Stimulated activated naive CD8-positive, alpha-beta T cell treated with anti-CD3 and anti-CD28 coated beads, Interleukin-15, Interleukin-2, amounts not matched to agents 100 U/mL and 50 U/mL, for 24 hours (primary cell): ENCODE measurements around the gene SUFU.
A peak's percentile ranks its signal among the peaks of the same experiment; 100 is the strongest.
"Not testable (repeated sequence)": the region's sequence is repeated elsewhere in the genome, so short reads cannot be mapped to it uniquely, and the experiment has no call there.

Experiments
- ATAC-seq: fragments of 150-1000 bp; cut with Tn5 transposase; one replicate; pipeline ENCODE4 v1.10.0; 2021
- DNase-seq: peaks from one replicate; pipeline ENCODE4 v3.0.0; 2021

SUFU gene

DNA sequence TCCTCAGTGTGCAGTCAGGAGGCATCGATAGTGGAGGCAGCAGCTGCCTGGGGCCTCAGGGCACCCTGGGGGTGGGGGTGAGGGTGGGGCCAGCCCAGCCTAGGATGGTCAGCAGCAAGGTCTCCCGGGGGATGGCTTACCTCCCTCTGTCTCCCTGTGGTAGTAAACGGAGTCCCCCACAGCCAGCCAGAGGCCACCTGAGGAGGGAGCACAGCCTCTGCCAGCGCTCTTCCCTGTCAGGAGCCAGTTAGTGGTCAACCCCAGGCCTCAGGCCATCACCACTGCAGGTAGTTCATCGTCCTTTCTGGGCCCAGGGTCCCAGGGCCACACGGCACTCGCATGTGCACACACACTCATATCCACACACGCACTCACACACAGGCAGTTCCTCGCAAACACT is 23.4 kb upstream of the SUFU start:
- DNase-seq (no peak), ATAC-seq (no peak)

DNA sequence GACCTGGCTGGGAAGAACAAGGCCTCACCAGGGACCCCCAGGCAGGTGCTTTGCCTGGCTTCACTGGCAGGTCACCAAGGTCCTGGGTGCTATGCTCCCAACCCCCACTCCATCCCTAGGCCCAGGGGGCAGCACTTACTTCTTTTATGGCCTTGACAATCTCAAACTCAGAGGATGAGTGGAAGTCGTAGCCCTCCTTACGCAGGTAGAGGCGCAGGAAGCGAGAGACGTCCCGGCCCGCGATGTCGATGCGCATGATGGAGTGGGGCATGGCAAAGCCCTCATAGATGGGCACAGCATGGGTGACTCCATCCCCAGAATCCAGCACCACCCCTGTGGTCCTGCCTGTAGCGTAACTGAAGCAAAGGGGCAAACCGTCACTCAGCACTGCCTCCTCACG is 19.8 kb upstream of the SUFU start:
- no peak for ATAC-seq
- DNase-seq, result no peak

DNA sequence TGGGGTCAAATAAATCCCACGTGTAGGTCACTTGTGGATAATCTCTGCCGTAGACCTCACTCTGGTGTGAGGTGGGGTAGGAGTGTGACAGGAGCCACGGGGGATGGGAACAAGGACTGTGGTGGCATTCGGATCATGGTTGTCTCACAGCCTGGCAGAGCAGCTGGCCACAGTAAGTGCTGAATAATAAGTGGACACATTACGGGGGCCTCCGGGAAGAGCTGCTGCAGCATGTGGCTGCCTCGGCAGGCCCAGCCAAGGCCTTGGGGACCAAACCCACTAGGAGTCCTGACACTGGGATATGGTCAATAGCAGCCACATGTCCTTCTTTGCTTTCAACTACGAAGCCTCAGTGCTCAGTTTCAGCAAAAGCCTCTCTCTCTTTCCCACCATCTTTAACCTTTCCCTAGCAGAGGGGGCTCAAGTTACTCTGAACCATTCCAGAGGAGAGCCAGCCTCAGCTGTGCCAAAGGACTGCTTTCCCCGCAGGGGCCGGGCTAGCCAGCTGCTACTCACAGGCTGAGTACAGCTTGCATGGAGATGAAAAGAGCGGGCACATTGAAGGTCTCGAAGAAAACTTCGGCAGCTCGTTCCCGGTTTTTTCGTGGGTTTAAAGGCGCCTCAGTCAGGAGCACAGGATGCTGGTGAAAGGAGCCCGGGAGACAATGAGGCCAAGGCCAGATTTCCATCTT is 18.5 kb upstream of the SUFU start:
- DNase-seq (no peak), ATAC-seq (no peak)

DNA sequence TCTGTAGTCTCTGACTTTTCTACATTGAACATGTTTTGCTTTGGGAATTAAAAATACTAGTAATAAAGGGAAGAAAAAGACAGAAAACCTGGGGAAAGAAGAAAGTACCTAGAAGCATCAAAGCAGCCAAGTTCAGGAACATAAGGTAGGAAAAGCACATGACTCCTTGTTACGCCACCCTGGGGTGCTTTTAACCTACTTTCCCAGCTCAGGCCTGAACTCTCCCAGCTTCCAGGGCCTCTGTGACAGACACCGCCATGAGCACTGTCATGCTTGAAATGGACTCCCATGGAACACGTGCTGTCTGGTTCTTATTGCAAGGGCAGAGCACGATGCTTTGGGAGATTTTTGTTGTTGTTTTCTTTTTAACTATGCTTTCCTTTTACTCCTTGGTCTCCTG is 12.6 kb upstream of the SUFU start:
- ATAC-seq, result no peak
- DNase-seq, result no peak

DNA sequence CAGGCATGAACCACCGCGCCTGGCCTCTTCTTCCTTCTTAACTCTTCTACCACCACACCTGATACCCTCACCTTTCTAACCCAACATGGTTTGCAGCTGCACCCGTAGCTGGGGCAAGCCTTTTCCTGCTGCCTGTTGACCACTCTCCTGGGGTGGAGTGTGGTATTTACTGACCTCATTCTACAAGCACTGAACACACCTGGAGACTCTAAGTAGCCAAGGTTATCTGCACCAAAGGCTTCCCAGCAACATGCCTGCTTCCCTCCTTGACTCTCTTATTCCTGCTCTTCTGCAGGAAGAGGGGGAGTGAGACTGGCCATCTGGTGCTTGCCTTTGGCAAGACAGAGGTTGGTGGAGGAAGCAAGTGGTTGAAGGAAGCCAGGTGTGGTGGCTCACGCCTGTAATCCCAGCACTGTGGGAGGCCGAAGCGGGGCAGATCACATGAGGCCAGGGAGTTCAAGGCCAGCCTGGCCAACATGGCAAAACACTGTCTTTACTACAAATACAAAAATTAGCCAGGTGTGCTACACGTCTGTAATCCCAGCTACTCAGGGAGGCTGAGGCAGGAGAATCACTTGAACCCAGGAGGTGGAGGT is 11.3 kb upstream of the SUFU start:
- DNase-seq (no peak), ATAC-seq (no peak)

DNA sequence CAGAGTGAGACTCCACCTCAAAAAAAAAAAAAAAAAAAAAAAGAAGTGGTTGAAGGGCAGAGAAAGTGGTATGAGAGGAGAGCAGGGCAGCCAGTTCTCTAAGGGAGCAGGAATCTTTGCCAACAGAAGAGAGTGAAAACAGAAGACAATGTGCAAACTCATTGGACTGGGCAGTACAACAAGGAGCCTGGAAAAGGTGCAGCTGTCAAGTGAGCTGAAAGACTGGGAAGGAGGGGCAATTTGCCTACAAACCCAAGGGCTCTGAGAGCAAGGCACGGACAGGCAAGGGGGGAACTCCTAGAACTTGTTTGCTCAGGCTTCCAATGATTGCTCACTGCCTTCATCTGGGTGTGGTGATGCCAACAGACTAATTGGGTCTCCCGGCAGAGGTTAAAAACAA is 10.8 kb upstream of the SUFU start:
- no peak for DNase-seq
- no peak for ATAC-seq

DNA sequence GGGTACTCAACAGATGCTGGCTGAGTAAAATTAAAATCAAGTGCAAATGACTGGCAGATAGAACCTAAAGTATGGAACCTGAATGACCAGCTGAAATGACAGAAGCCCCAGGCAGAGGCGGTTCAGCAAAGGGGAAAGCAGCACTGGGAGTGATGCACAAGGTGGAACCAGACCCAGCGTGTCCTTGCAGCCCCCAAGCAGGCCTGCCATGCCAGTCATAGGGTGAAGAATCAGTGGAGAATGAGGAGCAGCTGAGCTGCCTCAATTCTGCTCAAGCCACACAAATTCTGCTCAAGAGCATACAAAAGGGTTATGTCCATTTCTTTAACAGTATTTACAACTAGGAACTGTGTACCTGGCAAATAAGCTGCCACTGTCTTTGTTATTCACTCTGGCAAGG is 10.0 kb upstream of the SUFU start:
- DNase-seq (no peak), ATAC-seq (no peak)

DNA sequence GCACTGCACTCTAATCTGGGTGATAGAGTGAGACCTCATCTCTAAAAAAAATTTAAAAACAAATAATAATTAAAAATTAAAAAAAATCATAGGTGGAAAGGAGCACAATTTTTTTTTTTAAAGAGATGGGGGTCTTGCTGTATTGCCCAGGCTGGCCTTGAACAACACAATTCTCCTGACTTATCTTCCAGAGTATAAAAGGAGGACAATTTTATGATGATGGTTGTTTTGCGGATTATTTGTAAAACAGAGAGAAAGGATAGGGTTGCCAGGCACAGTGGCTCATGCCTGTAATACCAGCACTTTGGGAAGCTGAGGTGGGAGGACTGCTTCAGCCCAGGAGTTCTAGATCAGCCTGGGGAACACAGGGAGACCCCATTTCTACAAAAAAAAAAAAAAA is 6.2 kb upstream of the SUFU start:
- ATAC-seq (no peak), DNase-seq (no peak)

DNA sequence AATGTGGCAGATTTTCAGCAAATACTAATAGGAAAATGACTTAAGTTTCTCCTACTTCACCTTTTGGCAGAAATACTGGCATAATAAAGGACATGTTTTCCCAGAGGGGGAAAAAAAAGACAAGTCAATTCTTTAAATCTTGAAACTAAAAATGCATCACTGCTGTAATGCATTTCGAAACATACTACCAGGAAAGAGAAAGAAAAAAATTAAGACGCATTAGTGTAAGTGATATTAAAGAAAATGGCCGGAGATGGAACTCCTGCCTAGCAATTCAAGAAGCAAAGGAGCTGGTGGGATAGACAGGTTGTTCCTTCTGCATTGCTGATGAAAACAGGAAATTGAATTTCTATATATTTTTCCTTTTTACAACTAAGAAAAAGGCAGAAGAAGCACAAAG is 4.4 kb upstream of the SUFU start:
- no peak for ATAC-seq

DNA sequence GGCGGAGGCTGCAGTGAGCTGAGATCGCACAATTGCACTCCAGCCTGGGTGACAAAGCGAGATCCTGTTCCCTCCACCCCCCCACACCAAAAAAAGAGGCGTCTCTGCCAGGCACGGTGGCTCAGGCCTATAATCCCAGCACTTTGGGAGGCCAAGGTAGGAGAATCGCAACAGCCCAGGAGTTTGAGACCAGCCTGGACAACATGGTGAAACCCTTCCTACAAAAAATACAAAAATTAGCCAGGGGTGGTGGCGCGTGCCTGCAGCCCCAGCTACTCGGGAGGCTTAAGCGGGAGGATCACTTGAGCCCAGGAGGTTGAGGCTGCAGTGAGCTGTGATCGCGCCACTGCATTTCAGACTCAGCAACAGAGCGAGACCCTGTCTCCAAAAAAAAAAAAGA is 3.1 kb upstream of the SUFU start:
- DNase-seq, ATAC-seq: not testable (repeated sequence)

More for the DNA sequence above, 4.4 kb upstream of the SUFU start:
- no peak for DNase-seq

DNA sequence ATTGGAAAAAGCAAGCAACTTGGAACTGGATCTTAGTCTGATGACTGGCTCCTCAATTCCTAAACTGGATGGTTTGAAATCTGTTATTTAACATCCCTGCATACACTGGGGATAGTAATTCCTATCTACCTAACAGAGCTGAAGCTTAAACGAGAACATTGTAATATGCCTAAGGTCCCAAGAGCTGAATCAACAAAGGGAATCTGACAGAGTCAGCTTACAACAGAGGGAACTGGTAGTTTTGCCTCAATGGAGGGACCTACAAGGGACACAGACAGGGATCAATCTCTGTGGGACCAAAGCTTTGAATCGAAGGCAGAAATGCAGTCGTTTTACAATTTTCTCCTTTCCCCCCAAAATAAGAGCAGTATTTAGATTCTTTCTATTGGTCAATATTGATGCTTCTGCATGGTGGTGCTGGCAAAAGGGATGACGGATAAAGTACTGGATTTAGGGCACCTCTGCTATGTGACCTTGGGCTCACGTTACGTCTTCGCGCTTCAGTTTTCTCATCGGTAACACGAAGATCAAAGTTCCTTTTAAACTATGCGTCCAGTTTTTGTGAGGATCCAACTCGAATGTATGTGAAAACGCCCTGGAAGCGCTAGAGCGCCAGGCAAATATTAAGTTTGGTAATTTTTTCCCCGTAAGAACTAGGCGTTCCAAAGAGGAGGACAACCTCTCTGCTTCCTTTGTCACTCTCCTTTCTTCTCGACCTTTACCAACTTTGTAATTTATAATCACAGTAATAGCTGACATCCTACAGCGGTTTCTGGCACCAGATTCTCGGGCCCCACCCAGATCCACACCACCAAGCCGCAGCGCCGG is 2.4 kb upstream of the SUFU start:
- ATAC-seq, result no peak
- no peak for DNase-seq

DNA sequence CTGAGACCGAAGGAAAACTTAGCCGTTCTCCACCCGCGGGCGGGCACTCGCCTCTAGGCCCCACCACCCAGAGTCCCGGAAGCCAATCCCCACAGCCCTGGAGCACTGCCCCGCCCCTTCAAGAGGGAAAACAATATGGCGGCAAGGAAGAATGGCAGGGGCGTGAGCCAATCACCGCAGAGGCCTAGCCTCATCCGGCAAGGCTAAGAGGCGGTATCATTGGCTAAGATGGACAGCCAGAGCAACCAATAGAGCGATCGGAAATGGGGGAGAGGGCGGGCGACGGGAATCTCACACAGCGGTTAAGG is 1.8 kb upstream of the SUFU start:
- ATAC-seq (peak; percentile 82), DNase-seq (peak; percentile 98)

DNA sequence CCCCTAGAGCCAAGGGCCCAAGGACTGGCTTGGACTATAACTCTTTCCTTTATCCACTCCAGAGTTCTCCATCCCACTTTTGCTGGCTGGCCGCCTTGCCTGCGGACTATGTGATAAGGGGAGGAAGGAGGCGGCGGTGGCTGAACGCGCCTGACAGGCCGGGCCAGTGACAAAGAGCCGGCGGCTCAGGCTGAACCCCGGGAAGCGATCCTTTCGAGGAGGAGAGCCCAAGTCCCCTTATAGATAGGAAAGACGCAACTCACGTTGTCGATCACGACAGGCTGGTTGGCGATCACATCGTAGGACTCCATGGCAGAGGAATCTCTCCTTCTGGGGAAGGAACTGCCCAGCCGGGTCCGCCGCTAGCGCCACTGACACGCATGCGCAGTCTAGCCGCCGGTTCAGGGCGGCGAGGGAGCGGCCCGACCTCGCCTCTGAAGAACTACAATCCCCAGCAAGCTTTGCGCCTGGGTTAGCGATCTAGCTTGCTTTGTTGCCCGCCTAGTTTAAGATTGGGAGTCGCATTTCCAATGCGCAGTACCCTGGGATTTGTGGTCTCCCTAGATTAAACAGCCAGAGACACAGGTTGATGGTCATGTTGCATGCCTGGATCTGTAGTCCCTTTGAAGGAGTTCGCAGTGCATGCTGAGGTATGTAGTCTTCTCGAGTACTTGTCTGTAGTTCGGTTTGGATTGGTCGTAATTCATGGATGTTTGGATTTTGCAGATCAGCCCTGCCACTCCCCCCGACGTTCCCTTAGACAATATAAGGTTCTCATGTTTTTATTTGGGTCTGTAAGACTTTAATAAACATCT is 1.2 kb upstream of the SUFU start, which contains the start of gene ACTR1A:
Gene ACTR1A (minus strand): TSS at position 376 of the 815 bp plus-strand sequence. CDS start 65 bp downstream, at position 311.
- peak; percentile 56 for ATAC-seq
- DNase-seq, result peak; percentile 96

DNA sequence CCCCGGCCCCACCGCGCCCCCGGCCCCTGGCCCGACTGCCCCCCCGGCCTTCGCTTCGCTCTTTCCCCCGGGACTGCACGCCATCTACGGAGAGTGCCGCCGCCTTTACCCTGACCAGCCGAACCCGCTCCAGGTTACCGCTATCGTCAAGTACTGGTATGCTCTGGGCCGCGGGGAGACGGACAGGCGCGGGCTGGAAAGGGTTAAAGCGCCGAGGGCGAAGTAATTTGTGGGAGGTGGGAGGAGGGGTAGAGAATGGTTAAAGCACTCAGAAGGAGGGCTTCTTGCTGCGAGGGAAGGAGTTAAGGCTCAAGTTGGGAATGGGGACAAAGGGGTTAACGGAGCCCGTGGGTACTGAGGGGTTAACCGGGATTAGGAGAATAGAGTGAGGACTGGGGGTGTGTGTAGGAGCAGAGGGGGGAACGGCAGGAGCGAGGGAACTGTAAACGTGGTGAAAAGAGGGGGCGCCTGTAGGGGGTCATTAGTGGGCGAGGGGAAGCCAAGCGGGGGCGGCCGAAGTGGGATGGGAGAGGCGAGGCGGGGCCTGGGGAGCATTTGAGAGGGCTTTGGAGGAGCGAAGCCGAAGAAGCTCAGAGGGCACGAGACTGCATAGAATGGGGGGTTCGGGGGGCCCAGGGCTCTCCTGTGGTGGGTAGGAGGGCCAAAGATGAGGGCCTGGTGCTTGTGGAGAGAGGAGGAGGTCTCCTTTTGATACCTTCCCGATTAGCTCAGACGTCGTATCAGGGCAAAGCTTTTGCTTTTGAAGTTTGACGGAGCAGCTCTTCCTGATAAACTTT is 605 bp downstream of the SUFU start:
- peak; percentile 38 for DNase-seq

DNA sequence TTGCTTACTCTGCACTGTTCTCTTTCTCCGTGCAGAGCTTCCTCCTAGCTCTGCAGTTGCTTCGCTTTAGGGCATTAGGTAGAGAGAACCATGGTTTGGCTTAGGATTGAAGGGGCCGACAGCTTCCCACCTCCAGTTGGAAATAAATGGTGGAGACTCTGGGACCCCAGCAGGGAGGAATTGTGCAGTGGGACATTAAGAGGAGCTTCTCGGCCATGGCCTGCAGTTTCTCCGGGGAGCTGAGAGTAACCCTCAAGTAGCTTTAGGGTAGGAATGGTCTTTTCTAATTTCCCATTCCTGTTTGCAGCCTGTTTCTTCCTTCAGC is 1.2 kb downstream of the SUFU start:
- ATAC-seq (no peak), DNase-seq (no peak)

More for the DNA sequence above, 605 bp downstream of the SUFU start:
- ATAC-seq, result no peak

DNA sequence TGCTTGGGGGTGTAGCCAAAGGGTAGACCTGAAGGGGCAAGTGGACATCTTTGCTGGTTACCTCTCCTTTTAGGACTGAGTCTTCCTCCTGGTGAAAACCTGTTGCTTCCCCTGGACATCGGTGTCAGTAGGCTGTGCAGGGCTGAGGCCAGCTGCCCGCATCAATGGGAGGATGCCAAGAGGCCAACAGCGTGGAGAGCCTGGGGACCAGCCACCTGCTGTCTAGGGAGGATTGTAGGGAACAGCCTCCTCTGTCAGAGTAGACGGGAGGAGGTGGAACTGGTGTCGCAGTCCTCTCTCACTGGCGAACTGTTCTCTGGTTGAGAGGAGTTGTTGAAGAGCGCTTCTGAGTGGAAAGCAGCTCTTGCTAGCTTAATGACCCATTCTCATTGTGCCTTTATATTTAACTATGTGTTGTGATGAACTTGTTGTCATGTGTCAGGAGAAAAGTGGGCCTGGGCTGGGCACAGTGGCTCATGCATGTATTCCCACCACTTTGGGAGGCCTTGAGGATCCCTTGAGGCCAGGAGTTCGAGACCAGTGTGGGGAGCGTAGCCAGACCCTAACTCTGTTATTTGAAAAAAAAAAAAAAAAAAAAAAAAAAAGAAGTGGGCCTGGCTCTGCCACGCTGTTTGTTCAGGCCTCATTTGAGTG is 1.8 kb downstream of the SUFU start:
- DNase-seq (no peak), ATAC-seq (no peak)

DNA sequence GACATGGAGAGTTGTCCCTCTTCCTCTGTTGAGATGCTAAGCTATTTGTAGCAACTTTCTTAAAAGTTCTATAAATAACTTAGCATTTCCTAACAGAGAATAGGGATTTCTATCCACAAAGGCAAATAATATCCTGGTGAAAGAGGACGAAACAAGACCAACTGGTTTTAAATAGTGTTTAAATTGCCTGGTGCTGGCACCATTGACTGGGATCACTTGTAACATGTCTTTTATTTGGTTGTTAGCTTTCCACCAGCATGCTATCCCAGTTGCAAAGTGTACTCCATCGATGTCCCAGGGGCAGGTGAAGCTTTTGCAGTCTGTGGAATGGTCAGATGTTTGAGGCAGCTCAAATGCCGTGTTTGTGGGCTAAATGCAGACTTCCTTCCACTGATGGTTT is 3.7 kb downstream of the SUFU start:
- ATAC-seq, result no peak
- DNase-seq, result no peak

DNA sequence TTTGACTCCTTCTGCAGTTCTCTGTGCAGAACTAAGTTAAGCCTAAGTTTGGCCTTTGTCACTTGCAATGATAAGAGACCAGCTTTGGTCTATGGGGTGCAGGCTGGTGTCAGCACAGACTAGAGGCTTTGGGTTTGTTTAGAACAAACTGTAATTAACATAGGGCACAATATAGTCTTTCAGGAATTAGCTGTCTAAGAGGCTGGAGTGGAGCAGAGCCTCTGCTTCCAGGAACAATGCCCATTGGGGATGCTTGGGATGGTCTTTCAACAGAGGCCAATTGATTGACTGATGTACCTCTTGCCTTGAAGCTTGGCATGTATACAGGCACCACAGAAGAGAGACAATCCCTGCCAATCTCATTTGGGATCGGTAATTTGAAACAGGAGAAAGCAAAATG is 4.7 kb downstream of the SUFU start:
- DNase-seq (no peak), ATAC-seq (no peak)

DNA sequence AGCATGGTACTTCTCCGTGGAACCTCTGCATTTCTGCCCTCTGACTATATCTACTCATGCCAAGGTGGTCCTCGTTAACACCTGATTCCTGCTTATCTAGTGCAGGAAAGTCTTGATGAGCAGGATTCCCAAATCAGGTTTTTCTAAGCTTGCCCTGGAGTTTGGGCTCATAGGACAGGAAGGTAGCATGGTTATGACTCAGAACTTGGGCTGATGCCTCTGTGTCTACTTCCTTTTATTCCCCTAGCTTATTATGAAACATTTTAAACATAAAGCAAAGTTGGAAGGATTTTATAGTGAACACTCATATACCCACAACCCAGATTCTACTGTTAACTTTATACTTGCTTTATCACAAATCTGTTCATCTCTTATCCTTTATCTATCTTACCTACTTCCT is 5.6 kb downstream of the SUFU start:
- DNase-seq (no peak), ATAC-seq (no peak)

DNA sequence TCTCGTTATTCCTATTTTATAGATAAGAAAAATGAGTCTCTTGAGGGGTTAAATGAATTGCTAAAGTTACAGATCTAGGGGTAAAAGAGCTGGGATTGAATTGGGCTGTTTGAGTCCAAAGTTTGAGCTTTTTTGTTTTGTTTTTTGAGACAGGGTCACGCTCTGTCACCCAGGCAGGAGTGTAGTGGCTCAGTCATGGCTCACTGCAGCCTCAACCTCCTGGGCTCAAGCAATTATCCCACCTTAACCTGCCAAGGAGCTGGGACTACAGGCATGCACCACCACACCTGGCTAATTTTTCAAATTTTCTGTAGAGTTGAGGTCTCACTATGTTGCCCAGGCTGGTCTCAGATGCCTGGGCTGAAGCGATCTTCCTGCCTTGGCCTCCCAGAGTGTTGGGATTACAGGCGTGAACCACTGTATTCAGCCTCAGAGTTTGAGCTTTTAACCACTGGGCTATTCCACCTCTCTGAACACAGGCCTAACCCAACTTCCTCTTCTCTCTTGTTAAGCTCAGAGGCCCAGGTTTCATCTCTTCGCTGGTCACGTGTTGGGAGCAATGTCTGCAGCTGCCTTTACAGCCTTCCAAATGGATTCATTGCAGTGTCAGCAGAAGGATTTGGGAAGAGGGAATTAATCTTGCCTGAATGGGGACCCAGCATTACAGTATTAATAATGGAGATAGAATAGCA is 8.0 kb downstream of the SUFU start:
- no peak for ATAC-seq
- no peak for DNase-seq
